HG02870 (cell line): ENCODE data around the gene MYO3B.

ENCODE experiments used
- ATAC-seq: cut with Tn5 transposase; IDR thresholded peaks from one replicate; pipeline ENCODE4 v1.9.1; 2021; ENCODE audit warnings: mild to moderate bottlenecking, moderate library complexity; ENCODE audit not compliant: unreplicated experiment

The MYO3B gene

DNA sequence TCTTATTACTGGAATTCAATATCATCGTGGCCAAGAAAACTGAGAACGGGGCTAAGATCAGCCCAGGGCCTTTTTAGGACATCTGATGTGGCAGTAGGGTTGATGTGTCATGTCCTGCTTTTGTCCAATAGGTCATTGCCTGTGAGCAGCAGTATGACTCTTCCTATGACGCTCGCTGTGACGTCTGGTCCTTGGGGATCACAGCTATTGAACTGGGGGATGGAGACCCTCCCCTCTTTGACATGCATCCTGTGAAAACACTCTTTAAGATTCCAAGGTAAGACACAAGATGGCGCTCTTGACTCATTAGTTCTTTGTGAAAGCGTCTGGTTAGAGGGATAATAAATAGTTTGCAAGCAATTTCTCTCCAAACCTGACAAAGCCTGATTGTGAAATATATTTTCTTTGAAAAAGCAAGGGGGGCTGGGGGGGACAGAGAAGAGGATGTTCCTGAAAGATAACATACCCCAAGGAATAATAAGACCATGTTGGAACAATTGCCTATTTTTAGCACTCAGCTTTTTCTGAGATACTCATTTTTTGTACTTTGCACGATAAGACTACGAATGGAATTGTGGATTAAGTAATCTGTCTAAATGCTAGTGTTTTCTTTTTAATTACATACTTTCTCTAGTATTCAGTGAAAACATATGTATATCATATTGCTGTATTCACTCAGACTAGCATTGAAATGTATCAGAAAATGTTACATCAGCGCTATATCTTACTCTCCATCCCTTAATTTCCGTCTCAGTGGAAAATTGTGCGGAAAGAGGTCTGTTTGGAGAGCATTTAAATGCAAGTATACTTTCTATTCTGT, 58.1 kb downstream of the MYO3B start:
- no peak for ATAC-seq

DNA sequence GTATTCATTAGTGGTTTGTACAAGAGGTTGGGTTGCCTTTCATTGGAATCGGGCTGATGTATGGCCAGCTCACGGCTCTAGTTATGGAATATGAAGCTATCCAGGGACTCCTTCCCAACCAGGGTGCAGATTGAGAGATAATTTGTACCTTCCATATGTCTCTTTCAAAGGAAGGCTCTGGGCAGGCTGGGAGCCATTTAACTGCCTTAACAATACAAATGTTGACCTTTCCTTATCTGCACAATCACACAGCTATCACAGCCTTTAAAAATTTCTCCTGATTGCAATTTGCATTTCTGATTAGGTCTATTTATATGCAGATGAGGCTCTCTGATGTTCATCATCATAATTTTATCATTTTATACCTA, 58.7 kb downstream of the MYO3B start:
- ATAC-seq: no peak

- no peak for ATAC-seq
These were observed 59.7 kb downstream of the MYO3B start for GRCh38 chr2:170237572-170238120.

DNA sequence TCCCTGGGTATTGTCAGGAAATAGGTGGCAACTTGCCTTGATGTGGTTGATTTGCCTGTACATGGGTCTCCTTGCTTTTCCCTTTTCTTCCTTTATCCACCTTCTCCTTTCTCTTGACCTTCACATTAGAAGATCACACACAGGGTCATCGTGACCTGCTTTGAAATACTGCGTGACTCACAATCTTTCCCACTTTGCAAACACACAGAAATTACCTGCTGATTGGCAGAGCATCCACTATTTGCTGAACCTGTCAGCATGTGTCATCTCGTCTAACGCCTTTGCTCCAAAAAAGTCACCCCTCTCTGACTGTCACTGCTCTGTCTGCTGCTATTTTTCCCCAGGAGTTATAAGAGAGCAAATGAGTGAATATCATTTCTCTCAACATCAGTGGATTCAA, 60.8 kb downstream of the MYO3B start:
- no peak for ATAC-seq

DNA sequence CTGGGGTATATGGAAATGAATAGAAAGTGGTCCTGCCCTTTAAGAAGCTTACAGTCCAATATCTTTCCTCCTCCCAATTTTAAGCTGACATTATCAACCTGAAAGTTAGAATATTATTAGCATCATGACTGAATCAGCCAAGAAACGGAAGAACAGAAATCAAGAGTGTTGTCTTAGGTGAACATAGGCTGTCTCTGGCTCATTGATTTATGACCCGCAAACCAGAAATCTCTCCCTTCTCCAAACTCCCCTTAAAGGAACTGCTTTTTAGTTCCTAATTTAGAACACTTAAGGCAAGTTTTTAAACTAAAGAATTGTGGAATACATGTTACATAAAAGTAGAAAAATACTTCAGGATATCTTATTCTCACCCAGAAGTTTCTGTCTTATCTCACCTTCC, 62.7 kb downstream of the MYO3B start:
- no peak for ATAC-seq

- no peak for ATAC-seq
These were observed 63.8 kb downstream of the MYO3B start for GRCh38 chr2:170241756-170242155.

GRCh38 chr2:170243118-170243837, 65.3 kb downstream of the MYO3B start:
- no peak for ATAC-seq

DNA sequence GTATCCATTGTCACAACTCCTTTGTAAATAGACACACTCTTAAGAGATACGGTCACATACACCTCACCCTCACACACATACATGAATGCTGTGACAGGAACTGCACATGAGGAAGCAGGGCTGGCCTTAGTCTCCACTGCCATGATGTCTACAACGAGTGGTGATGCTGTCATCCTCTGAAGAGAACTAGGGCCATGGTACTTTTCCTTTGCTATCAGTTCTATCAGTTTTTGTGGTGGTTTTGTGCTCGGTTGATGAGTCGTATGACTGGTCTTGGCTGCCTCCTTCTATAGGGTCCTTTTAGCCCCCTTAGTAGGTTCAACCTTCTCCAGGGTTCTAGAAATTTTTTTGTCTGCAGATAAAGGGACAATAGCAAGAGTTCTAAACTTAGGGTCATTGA, 66.0 kb downstream of the MYO3B start:
- ATAC-seq: no peak

- ATAC-seq: no peak
These were observed 66.6 kb downstream of the MYO3B start for GRCh38 chr2:170244555-170244954.

GRCh38 chr2:170245312-170245711, 67.4 kb downstream of the MYO3B start:
- no peak for ATAC-seq

DNA sequence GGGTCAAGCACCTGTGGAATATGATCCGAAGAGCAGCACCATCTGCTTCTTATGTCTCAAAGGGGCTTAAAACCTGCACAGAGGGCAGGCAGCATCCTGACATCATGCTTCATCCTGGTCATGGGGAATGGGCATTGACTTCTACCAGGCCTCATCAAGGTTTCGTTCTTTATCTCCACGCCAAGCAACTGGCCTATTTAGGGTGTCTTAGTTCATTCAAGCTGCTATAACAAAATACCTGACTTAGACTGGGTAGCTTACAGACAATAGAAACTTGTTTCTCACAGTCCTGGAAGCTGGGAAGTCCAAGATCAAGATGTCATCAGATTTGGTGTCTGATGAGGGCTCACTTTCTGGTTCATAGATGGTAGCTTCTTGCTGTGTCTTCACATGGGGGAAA, 69.4 kb downstream of the MYO3B start:
- no peak for ATAC-seq

GRCh38 chr2:170247882-170248393, 70.0 kb downstream of the MYO3B start:
- no peak for ATAC-seq

DNA sequence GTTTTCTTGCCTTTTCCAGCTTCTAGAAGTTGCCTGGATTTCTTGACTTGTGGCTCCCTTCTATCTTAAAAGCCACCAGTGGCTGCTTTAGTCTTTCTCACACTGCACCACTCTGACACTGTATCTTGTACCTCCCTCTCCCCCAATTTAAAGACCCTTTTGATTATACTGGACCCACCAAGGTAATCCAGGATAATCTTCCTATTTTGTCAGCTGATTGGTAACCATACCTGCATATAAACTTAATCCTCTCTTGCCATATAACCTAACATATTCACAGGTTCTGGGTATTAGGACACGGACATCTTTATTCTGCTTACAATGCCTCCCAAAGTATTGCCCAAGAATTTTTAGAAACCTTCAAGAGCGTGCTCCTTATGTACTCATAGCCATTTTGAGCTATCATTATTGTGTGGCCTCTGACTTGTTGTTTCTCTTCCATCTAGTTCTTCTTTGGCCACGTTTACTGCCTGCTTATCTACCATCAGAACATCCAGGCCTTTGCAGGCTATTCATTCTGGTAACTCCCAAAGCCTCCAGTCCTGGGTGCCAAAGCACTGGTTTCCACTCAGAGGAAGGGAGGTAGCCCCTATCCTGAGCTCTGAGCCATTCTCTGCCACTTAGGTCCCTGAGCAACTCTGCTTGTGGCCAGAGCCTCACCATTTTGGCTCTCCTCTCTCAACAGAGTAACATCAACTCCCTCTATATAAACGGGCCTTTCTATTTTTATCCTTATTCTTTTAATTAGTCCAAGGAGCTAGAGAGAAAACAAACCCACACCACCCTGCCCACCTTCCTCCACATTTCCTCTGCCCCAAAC, 70.8 kb downstream of the MYO3B start:
- no peak for ATAC-seq

GRCh38 chr2:170249761-170250160, 71.8 kb downstream of the MYO3B start:
- ATAC-seq: no peak

GRCh38 chr2:170250584-170250983, 72.6 kb downstream of the MYO3B start:
- ATAC-seq: no peak

DNA sequence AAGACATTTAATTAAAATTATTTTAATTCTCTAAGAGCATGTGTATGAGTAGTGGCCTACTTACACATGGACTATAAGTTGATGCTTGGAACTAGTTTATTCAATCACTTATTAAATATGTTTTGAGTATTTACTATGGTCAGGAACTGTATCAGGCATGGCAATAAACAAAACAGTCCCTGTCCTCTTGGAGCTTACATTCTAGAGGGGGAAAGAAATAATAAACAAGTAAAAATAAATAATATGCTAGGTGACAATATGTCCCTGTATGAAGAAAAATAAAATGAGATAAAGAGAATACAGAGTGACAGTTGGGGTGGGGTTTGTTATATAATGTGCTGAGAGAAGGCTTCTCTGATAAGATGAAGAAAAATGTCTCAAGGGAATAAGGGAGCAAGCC, 74.5 kb downstream of the MYO3B start:
- ATAC-seq: no peak

DNA sequence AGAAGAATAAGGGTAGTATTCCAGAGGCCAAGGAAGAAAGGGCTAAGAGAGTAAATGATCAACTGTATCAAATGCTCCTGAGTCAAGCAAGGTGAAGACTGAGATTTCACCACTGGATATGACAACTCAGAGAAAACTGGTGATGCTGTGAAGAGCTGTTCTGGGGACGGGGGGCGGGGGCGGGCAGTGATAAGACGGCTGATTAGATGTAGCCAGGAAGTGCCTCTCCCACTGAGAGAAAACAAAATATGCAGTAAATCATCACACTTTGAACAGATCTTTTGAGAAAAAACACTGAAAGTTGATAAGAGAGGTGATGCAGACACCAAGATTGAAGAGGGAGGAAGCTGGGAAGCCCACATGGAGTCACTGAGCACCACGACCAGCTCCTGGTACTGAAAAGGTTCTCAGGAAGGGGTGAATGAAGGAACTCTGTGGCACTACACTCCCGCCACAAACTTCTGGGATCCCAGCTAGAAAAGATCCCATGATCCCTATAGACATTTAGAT, 75.8 kb downstream of the MYO3B start:
- ATAC-seq: no peak

- no peak for ATAC-seq
These were observed 76.4 kb downstream of the MYO3B start for GRCh38 chr2:170254293-170254732.

DNA sequence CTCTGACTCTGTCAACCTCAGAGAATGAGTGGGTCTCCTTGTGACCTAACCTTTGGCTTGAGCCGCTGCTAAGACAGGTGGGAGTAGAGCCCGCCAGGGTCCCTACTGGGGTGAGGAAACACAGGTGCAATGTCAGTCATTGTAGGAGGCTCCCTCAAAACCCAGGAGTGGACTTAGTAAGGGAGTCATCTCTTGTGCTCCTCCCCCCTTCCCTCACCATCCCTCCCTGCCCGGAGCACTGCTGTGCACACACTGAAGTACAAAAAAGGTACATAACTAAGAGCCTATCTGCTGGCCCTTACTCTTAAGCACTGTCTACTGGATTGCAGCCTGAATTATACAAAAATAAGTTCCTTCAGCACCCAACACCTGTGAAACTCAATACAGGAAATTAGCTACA, 77.2 kb downstream of the MYO3B start:
- no peak for ATAC-seq

GRCh38 chr2:170255971-170256370, 78.0 kb downstream of the MYO3B start:
- ATAC-seq: no peak

DNA sequence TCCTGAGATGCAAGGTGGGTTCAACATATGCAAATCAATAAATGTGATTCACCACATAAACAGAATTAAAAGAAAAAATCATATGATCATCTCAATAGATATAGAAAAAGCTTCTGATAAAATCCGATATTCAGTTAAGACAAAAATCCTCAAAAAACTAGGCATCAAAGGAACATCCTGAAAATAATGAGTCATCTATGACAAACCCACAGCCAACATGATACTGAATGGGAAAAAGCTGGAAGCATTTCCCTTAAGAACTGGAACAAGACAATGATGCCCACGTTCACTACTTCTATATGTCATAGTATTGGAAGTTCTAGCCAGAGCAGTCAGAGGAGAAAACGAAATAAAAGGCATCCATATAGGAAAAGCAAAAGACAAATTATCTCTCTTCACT, 80.4 kb downstream of the MYO3B start:
- ATAC-seq: no peak
